ENCODE measurements around the gene FMC1. TPM values are rescaled to one million over a fixed set of nuclear protein-coding genes. Genes with fewer than 3 reads are reported as not detected.

Gene FMC1
- total RNA-seq, 1 donor from 2014 or later = 13.5 TPM

- TF ChIP-seq CTCF (IDR thresholded peaks at IDR 0.05) = no peak
- DNase-seq (ENCODE audit: extremely low spot score, unreplicated experiment) = no peak
- Mint-ChIP-seq H3K36me3 (ENCODE audit: unreplicated experiment) (peaks cover 6% of the 10 kb centered on the region), H3K9me3 (ENCODE audit: unreplicated experiment) (no peaks in the 10 kb centered on the region), H3K27me3 (ENCODE audit: unreplicated experiment) (no peaks in the 10 kb centered on the region), H3K4me3 (ENCODE audit: unreplicated experiment) (no peak overlapping the region), H3K27ac (ENCODE audit: unreplicated experiment) (no peak overlapping the region), H3K4me1 (ENCODE audit: unreplicated experiment) (peaks cover 49% of the 10 kb centered on the region)
Measured at GRCh38 chr7:139362981-139363380, 21.8 kb downstream of the FMC1 start.

GRCh38 chr7:139365336-139365735, 24.2 kb downstream of the FMC1 start:
- H3K4me3 Mint-ChIP-seq (ENCODE audit: unreplicated experiment) = no peak overlapping the region
- H3K27ac Mint-ChIP-seq (ENCODE audit: unreplicated experiment) = no peak overlapping the region
- DNase-seq (ENCODE audit: extremely low spot score, unreplicated experiment) = no peak
- H3K36me3 Mint-ChIP-seq (ENCODE audit: unreplicated experiment) = peaks cover 9% of the 10 kb centered on the region
- H3K4me1 Mint-ChIP-seq (ENCODE audit: unreplicated experiment) = peaks cover 48% of the 10 kb centered on the region
- no peaks in the 10 kb centered on the region for H3K9me3 Mint-ChIP-seq (ENCODE audit: unreplicated experiment)
- no peak for TF ChIP-seq CTCF (IDR thresholded peaks at IDR 0.05)
- H3K27me3 Mint-ChIP-seq (ENCODE audit: unreplicated experiment) = no peaks in the 10 kb centered on the region

GRCh38 chr7:139366400-139366799, 25.3 kb downstream of the FMC1 start:
- peaks cover 46% of the 10 kb centered on the region for H3K4me1 Mint-ChIP-seq (ENCODE audit: unreplicated experiment)
- no peaks in the 10 kb centered on the region for H3K9me3 Mint-ChIP-seq (ENCODE audit: unreplicated experiment)
- no peak overlapping the region for H3K4me3 Mint-ChIP-seq (ENCODE audit: unreplicated experiment)
- no peaks in the 10 kb centered on the region for H3K27me3 Mint-ChIP-seq (ENCODE audit: unreplicated experiment)
- DNase-seq (ENCODE audit: extremely low spot score, unreplicated experiment) = no peak
- peaks cover 9% of the 10 kb centered on the region for H3K36me3 Mint-ChIP-seq (ENCODE audit: unreplicated experiment)
- H3K27ac Mint-ChIP-seq (ENCODE audit: unreplicated experiment) = no peak overlapping the region
- no peak for TF ChIP-seq CTCF (IDR thresholded peaks at IDR 0.05)

- Mint-ChIP-seq H3K27me3 (ENCODE audit: unreplicated experiment) (no peaks in the 10 kb centered on the region), H3K4me3 (ENCODE audit: unreplicated experiment) (no peak overlapping the region), H3K36me3 (ENCODE audit: unreplicated experiment) (peaks cover 9% of the 10 kb centered on the region), H3K27ac (ENCODE audit: unreplicated experiment) (no peak overlapping the region), H3K9me3 (ENCODE audit: unreplicated experiment) (no peaks in the 10 kb centered on the region), H3K4me1 (ENCODE audit: unreplicated experiment) (peaks cover 38% of the 10 kb centered on the region)
- no peak for TF ChIP-seq CTCF (IDR thresholded peaks at IDR 0.05)
- DNase-seq (ENCODE audit: extremely low spot score, unreplicated experiment) = no peak
Measured at GRCh38 chr7:139367438-139368155, 26.5 kb downstream of the FMC1 start.

GRCh38 chr7:139370301-139370942, 29.3 kb downstream of the FMC1 start:
- no peak for TF ChIP-seq CTCF (IDR thresholded peaks at IDR 0.05)
- no peaks in the 10 kb centered on the region for H3K27me3 Mint-ChIP-seq (ENCODE audit: unreplicated experiment)
- H3K27ac Mint-ChIP-seq (ENCODE audit: unreplicated experiment) = no peak overlapping the region
- H3K9me3 Mint-ChIP-seq (ENCODE audit: unreplicated experiment) = no peaks in the 10 kb centered on the region
- H3K4me1 Mint-ChIP-seq (ENCODE audit: unreplicated experiment) = peaks cover 37% of the 10 kb centered on the region
- H3K4me3 Mint-ChIP-seq (ENCODE audit: unreplicated experiment) = no peak overlapping the region
- H3K36me3 Mint-ChIP-seq (ENCODE audit: unreplicated experiment) = peaks cover 6% of the 10 kb centered on the region
- no peak for DNase-seq (ENCODE audit: extremely low spot score, unreplicated experiment)
